ENCODE measurements around the gene KRT10.
"Not testable (repeated sequence)": the region's sequence is repeated elsewhere in the genome, so short reads cannot be mapped to it uniquely, and the experiment has no call there.

KRT10 gene

GRCh38 chr17:40822132-40822812, at the start of gene KRT10:
Gene KRT10, minus strand, starts transcription at chr17:40822614. Its CDS starts 29 bp downstream, at chr17:40822585.
- Histone ChIP-seq H2AFZ (ENCODE audit: low read depth, low read length) (no peak within 1 kb of the TSS), H3K4me3 (ENCODE audit: low read length) (no peak within 1 kb of the TSS), H3K36me3 (ENCODE audit: insufficient read depth, low read length) (peaks cover 8% of the 10 kb centered on the region), H3K27me3 (ENCODE audit: insufficient read depth, low read length) (no peaks in the 10 kb centered on the region), H3K9me3 (ENCODE audit: low read length) (no peaks in the 10 kb centered on the region), H3K4me1 (ENCODE audit: insufficient read depth, low read length) (peaks cover 9% of the 10 kb centered on the region)

GRCh38 chr17:40871316-40871715, 48.9 kb upstream of the KRT10 start:
- peaks cover 4% of the 10 kb centered on the region for H3K27me3 ChIP-seq (ENCODE audit: insufficient read depth, low read length)
- H2AFZ ChIP-seq (ENCODE audit: low read depth, low read length) = no peak overlapping the region
- H3K9me3 ChIP-seq (ENCODE audit: low read length) = no peaks in the 10 kb centered on the region
- no peak overlapping the region for H3K4me3 ChIP-seq (ENCODE audit: low read length)
- H3K4me1 ChIP-seq (ENCODE audit: insufficient read depth, low read length) = no peaks in the 10 kb centered on the region
- H3K36me3 ChIP-seq (ENCODE audit: insufficient read depth, low read length) = no peaks in the 10 kb centered on the region

DNA sequence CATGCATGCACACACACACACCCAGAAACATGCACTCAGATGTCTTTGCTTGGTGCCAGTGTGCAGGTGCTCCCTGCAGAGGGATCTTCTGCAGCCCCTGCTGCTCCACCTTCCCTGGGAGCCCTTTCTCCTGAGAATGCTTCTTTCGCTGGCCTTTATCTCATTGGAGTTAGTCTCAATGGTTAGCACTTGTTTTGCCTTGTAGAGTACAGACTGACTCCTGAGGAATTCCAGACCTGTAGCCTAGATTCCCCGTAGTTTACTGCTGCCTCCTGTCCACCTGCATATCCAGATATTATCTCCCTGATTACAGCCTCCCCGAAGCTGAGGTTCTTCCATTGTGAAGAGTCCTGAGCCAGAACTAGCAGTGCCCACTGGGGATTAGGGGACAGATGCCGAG, 47.7 kb upstream of the KRT10 start:
- H3K36me3 ChIP-seq (ENCODE audit: insufficient read depth, low read length) = no peaks in the 10 kb centered on the region
- peaks cover 6% of the 10 kb centered on the region for H3K27me3 ChIP-seq (ENCODE audit: insufficient read depth, low read length)
- no peaks in the 10 kb centered on the region for H3K9me3 ChIP-seq (ENCODE audit: low read length)
- no peak overlapping the region for H3K4me3 ChIP-seq (ENCODE audit: low read length)
- H2AFZ ChIP-seq (ENCODE audit: low read depth, low read length) = no peak overlapping the region
- H3K4me1 ChIP-seq (ENCODE audit: insufficient read depth, low read length) = no peaks in the 10 kb centered on the region

DNA sequence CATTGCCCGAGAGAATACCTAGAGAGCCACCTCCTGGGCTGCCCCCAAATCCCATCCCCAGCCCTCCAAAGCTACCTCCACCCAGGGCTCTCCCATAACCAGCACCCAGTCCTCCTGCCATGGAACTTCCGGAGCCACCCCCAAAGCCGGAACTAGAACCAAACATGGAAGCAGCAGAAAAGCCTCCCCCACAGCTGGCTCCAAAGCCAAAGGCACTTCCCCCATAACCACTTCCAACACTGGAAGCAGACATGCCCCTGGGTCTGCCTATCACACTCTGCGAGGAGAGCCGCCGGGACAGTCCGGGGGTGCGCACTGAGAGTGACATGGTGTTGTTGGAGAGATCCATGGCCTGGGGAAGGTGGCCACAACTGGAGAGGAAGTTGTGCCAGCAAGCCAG, 44.4 kb upstream of the KRT10 start, which contains the start of gene KRT12:
TSS of gene KRT12 (minus strand) at position 386 of the 400 bp plus-strand sequence. CDS start at position 349, 37 bp downstream.
- no peaks in the 10 kb centered on the region for H3K36me3 ChIP-seq (ENCODE audit: insufficient read depth, low read length)
- H2AFZ ChIP-seq (ENCODE audit: low read depth, low read length) = no peak within 1 kb of the TSS
- no peak within 1 kb of the TSS for H3K4me3 ChIP-seq (ENCODE audit: low read length)
- H3K4me1 ChIP-seq (ENCODE audit: insufficient read depth, low read length) = no peaks in the 10 kb centered on the region
- H3K27me3 ChIP-seq (ENCODE audit: insufficient read depth, low read length) = peaks cover 6% of the 10 kb centered on the region
- no peaks in the 10 kb centered on the region for H3K9me3 ChIP-seq (ENCODE audit: low read length)

- no peaks in the 10 kb centered on the region for H3K36me3 ChIP-seq (ENCODE audit: insufficient read depth, low read length)
- H2AFZ ChIP-seq (ENCODE audit: low read depth, low read length) = no peak overlapping the region
- no peaks in the 10 kb centered on the region for H3K4me1 ChIP-seq (ENCODE audit: insufficient read depth, low read length)
- peaks cover 8% of the 10 kb centered on the region for H3K27me3 ChIP-seq (ENCODE audit: insufficient read depth, low read length)
- no peak overlapping the region for H3K4me3 ChIP-seq (ENCODE audit: low read length)
- H3K9me3 ChIP-seq (ENCODE audit: low read length) = no peaks in the 10 kb centered on the region
Measured at GRCh38 chr17:40864661-40865390, 42.4 kb upstream of the KRT10 start.

DNA sequence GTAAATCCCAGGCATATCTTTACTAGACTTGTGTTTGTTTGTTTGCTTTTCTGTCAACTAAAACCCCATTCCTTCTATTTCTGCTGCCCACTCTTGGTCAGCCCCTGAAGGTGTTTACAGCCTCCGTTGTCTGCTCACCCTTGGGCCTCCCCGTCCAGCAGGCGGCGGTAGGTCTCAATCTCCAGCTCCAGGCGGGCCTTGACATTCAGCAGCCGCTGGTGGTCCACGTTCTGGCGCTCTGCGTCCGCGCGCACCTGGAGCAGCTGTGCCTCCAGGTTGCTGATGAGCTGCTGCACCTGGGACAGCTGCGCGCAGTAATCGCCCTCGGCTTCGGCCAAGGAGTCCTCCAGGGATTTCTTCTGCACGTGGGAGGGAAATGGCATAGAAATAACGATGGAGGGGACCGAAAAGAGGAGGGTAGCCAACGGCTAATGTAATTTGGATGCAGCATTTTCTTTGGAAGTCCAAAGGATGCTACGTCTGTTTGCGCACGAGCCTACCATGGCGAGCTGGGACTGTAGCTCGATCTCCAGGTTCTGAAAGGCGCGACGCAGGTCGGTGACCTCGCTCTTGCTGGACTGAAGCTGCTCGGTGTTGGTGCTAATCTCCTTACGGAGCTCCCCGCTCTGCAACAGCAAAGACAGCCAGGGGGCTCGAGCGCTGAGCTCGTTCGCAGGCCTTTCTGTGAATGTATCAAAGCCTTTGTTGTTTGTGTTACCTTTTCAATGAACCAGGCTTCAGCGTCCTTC, 40.7 kb upstream of the KRT10 start:
- no peaks in the 10 kb centered on the region for H3K9me3 ChIP-seq (ENCODE audit: low read length)
- no peak overlapping the region for H3K4me3 ChIP-seq (ENCODE audit: low read length)
- no peaks in the 10 kb centered on the region for H3K4me1 ChIP-seq (ENCODE audit: insufficient read depth, low read length)
- no peaks in the 10 kb centered on the region for H3K36me3 ChIP-seq (ENCODE audit: insufficient read depth, low read length)
- H2AFZ ChIP-seq (ENCODE audit: low read depth, low read length) = no peak overlapping the region
- peaks cover 8% of the 10 kb centered on the region for H3K27me3 ChIP-seq (ENCODE audit: insufficient read depth, low read length)

- Histone ChIP-seq H3K4me3 (ENCODE audit: low read length) (no peak overlapping the region), H3K4me1 (ENCODE audit: insufficient read depth, low read length) (no peaks in the 10 kb centered on the region), H2AFZ (ENCODE audit: low read depth, low read length) (no peak overlapping the region), H3K9me3 (ENCODE audit: low read length) (no peaks in the 10 kb centered on the region), H3K36me3 (ENCODE audit: insufficient read depth, low read length) (no peaks in the 10 kb centered on the region), H3K27me3 (ENCODE audit: insufficient read depth, low read length) (peaks cover 5% of the 10 kb centered on the region)
Measured at GRCh38 chr17:40859536-40859935, 37.1 kb upstream of the KRT10 start.

DNA sequence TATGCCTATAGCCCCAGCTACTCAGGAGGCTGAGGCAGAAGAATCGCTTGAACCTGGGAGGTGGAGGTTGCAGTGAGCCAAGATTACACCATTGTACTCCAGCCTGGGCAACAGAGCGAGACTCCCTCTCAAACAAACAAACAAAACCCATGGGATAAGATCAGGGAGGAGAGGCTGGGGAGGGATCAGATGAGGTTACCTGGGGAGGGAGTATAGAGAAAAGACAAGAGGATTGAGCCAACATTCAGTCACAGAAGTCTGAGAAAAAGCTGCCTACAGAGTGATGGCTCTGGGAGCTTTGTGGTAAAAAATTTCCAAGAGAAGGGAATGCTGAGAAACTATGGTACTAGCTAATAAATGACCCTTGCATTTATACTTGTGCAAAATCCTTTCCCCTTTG, 36.3 kb upstream of the KRT10 start:
- not testable (repeated sequence) for H2AFZ ChIP-seq (ENCODE audit: low read depth, low read length); H3K9me3 ChIP-seq (ENCODE audit: low read length); H3K36me3 ChIP-seq (ENCODE audit: insufficient read depth, low read length); H3K27me3 ChIP-seq (ENCODE audit: insufficient read depth, low read length); H3K4me1 ChIP-seq (ENCODE audit: insufficient read depth, low read length); H3K4me3 ChIP-seq (ENCODE audit: low read length)

- Histone ChIP-seq H2AFZ (ENCODE audit: low read depth, low read length) (no peak overlapping the region), H3K36me3 (ENCODE audit: insufficient read depth, low read length) (no peaks in the 10 kb centered on the region), H3K4me1 (ENCODE audit: insufficient read depth, low read length) (no peaks in the 10 kb centered on the region), H3K27me3 (ENCODE audit: insufficient read depth, low read length) (peaks cover 5% of the 10 kb centered on the region), H3K4me3 (ENCODE audit: low read length) (no peak overlapping the region), H3K9me3 (ENCODE audit: low read length) (no peaks in the 10 kb centered on the region)
Measured at GRCh38 chr17:40857535-40857934, 35.1 kb upstream of the KRT10 start.

GRCh38 chr17:40854175-40854814, 31.9 kb upstream of the KRT10 start:
- no peak overlapping the region for H3K4me3 ChIP-seq (ENCODE audit: low read length)

GRCh38 chr17:40852364-40852763, 29.9 kb upstream of the KRT10 start:
- Histone ChIP-seq H3K36me3 (ENCODE audit: insufficient read depth, low read length) (no peaks in the 10 kb centered on the region), H3K4me1 (ENCODE audit: insufficient read depth, low read length) (no peaks in the 10 kb centered on the region), H3K4me3 (ENCODE audit: low read length) (no peak overlapping the region), H3K27me3 (ENCODE audit: insufficient read depth, low read length) (no peaks in the 10 kb centered on the region), H3K9me3 (ENCODE audit: low read length) (no peaks in the 10 kb centered on the region), H2AFZ (ENCODE audit: low read depth, low read length) (no peak overlapping the region)

More at GRCh38 chr17:40854175-40854814, 31.9 kb upstream of the KRT10 start:
- H2AFZ ChIP-seq (ENCODE audit: low read depth, low read length) = no peak overlapping the region
- H3K4me1 ChIP-seq (ENCODE audit: insufficient read depth, low read length) = no peaks in the 10 kb centered on the region
- no peaks in the 10 kb centered on the region for H3K36me3 ChIP-seq (ENCODE audit: insufficient read depth, low read length)
- H3K27me3 ChIP-seq (ENCODE audit: insufficient read depth, low read length) = no peaks in the 10 kb centered on the region
- no peaks in the 10 kb centered on the region for H3K9me3 ChIP-seq (ENCODE audit: low read length)

GRCh38 chr17:40850293-40850972, 28.0 kb upstream of the KRT10 start:
- no peaks in the 10 kb centered on the region for H3K9me3 ChIP-seq (ENCODE audit: low read length)
- H3K4me3 ChIP-seq (ENCODE audit: low read length) = no peak overlapping the region
- no peaks in the 10 kb centered on the region for H3K4me1 ChIP-seq (ENCODE audit: insufficient read depth, low read length)
- H3K27me3 ChIP-seq (ENCODE audit: insufficient read depth, low read length) = no peaks in the 10 kb centered on the region
- H3K36me3 ChIP-seq (ENCODE audit: insufficient read depth, low read length) = no peaks in the 10 kb centered on the region
- H2AFZ ChIP-seq (ENCODE audit: low read depth, low read length) = no peak overlapping the region
